NCI-H1417 (cell line): Measurements from ENCODE around the gene MARCHF10.

Experiments used
- DNase-seq, 3 experiments: peaks; one replicate each; lab custom pipeline; 2025; lab: John Stamatoyannopoulos, UW

The MARCHF10 gene

GRCh38 chr17:62753562-62753961, 54.6 kb downstream of the MARCHF10 start:
- DNase-seq, result no peak

- DNase-seq, result no peak
These were observed 56.9 kb downstream of the MARCHF10 start for GRCh38 chr17:62751060-62751691.

- DNase-seq, result peak in 1 of 3 experiments; percentile 6
These were observed 57.5 kb downstream of the MARCHF10 start for GRCh38 chr17:62750631-62751051.

GRCh38 chr17:62749926-62750325, 58.2 kb downstream of the MARCHF10 start:
- no peak for DNase-seq

- no peak for DNase-seq
These were observed 61.2 kb downstream of the MARCHF10 start for GRCh38 chr17:62746941-62747340.

GRCh38 chr17:62745806-62746205, 62.3 kb downstream of the MARCHF10 start:
- DNase-seq, result no peak

GRCh38 chr17:62744259-62744658, 63.9 kb downstream of the MARCHF10 start:
- no peak for DNase-seq

GRCh38 chr17:62741290-62741689, 66.8 kb downstream of the MARCHF10 start:
- DNase-seq, result no peak

GRCh38 chr17:62739645-62740388, 68.3 kb downstream of the MARCHF10 start:
- peak in 2 of 3 experiments; percentile 2 to 4 for DNase-seq

- DNase-seq, result no peak
These were observed 69.8 kb downstream of the MARCHF10 start for GRCh38 chr17:62738281-62738680.

- DNase-seq, result no peak
These were observed 70.6 kb downstream of the MARCHF10 start for GRCh38 chr17:62737513-62737912.

GRCh38 chr17:62735044-62735651, 73.0 kb downstream of the MARCHF10 start:
- DNase-seq, result peak in 1 of 3 experiments; percentile 13

GRCh38 chr17:62732125-62732524, 76.0 kb downstream of the MARCHF10 start:
- DNase-seq, result no peak

GRCh38 chr17:62727916-62728672, 80.0 kb downstream of the MARCHF10 start:
- DNase-seq, result peak in 1 of 3 experiments; percentile 4

GRCh38 chr17:62725791-62726249, 82.3 kb downstream of the MARCHF10 start:
- DNase-seq, result no peak

GRCh38 chr17:62724398-62725146, 83.5 kb downstream of the MARCHF10 start:
- DNase-seq, result no peak

- DNase-seq, result peak in 1 of 3 experiments; percentile 43
These were observed 84.3 kb downstream of the MARCHF10 start for GRCh38 chr17:62723842-62724241.

GRCh38 chr17:62722625-62723024, 85.5 kb downstream of the MARCHF10 start:
- DNase-seq, result no peak

GRCh38 chr17:62720126-62720850, 87.8 kb downstream of the MARCHF10 start:
- no peak for DNase-seq

GRCh38 chr17:62719586-62719985, 88.5 kb downstream of the MARCHF10 start:
- no peak for DNase-seq

GRCh38 chr17:62718429-62718828, 89.7 kb downstream of the MARCHF10 start:
- DNase-seq, result no peak
